Measurements from ENCODE around the gene EIF4B.

The EIF4B gene, protein sequence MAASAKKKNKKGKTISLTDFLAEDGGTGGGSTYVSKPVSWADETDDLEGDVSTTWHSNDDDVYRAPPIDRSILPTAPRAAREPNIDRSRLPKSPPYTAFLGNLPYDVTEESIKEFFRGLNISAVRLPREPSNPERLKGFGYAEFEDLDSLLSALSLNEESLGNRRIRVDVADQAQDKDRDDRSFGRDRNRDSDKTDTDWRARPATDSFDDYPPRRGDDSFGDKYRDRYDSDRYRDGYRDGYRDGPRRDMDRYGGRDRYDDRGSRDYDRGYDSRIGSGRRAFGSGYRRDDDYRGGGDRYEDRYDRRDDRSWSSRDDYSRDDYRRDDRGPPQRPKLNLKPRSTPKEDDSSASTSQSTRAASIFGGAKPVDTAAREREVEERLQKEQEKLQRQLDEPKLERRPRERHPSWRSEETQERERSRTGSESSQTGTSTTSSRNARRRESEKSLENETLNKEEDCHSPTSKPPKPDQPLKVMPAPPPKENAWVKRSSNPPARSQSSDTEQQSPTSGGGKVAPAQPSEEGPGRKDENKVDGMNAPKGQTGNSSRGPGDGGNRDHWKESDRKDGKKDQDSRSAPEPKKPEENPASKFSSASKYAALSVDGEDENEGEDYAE

DNA sequence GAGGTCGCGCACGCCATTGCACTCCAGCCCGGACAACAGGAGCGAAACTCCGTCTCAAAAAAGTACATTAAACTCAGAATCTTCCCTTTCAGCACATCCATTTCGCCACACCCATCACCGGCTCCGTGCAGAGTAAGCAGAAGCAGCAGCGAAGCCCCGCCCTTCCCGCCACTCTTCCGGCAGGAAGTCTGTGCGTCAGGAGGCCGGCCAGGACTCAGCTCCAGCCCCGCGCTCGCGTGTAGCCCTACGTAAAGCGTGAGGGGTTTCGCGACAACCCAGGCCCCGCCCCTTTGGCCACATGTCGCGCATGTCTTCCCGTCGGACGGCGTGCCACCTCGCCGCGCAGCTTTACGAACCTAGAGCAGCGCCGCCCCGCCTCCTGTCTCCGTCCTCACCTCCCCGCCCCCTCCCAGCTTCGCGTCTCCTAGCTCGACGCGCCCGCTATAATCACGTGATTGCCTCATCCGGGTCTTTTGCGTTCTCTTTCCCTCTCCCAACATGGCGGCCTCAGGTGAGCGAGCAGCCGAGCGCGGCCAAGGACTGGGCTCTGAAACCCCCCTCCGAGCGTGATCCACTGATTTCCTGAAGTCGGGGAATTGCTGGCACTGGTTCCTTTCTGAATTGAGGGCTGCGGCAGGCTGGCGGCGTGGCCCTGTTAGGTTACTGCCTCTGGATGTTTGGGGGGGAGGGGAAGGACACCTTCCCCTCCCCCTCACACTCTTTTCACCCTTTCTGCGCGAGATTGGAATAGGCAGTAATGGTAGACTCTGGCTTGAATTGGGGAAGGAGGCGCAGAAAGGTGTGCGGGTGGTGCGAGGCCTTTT, at the start of gene EIF4B:
EIF4B (plus strand) TSS at position 471 of the 824 bp plus-strand sequence; CDS start at position 499, 28 bp downstream.
- Histone ChIP-seq H3K27ac (ENCODE audit: poor library complexity, severe bottlenecking) (peak within 1 kb of the TSS; percentile 91), H3K36me3 (ENCODE audit: low read depth) (peaks cover 38% of the 10 kb centered on the region), H3K4me1 (ENCODE audit: insufficient read depth, poor library complexity, severe bottlenecking) (peaks cover 29% of the 10 kb centered on the region), H3K27me3 (ENCODE audit: insufficient read depth, poor library complexity, severe bottlenecking) (no peaks in the 10 kb centered on the region), H3K4me3 (ENCODE audit: severe bottlenecking) (peak within 1 kb of the TSS; percentile 71), H3K9me3 (ENCODE audit: severe bottlenecking) (no peaks in the 10 kb centered on the region)
- TF ChIP-seq, protein P1, sequence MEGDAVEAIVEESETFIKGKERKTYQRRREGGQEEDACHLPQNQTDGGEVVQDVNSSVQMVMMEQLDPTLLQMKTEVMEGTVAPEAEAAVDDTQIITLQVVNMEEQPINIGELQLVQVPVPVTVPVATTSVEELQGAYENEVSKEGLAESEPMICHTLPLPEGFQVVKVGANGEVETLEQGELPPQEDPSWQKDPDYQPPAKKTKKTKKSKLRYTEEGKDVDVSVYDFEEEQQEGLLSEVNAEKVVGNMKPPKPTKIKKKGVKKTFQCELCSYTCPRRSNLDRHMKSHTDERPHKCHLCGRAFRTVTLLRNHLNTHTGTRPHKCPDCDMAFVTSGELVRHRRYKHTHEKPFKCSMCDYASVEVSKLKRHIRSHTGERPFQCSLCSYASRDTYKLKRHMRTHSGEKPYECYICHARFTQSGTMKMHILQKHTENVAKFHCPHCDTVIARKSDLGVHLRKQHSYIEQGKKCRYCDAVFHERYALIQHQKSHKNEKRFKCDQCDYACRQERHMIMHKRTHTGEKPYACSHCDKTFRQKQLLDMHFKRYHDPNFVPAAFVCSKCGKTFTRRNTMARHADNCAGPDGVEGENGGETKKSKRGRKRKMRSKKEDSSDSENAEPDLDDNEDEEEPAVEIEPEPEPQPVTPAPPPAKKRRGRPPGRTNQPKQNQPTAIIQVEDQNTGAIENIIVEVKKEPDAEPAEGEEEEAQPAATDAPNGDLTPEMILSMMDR (IDR thresholded peaks at IDR 0.05; ENCODE audit: poor library complexity, severe bottlenecking) = no peak
- ATAC-seq (ENCODE audit: low read depth) (peak; percentile 95), DNase-seq (ENCODE audit: low spot score) (peak; percentile 100)

DNA sequence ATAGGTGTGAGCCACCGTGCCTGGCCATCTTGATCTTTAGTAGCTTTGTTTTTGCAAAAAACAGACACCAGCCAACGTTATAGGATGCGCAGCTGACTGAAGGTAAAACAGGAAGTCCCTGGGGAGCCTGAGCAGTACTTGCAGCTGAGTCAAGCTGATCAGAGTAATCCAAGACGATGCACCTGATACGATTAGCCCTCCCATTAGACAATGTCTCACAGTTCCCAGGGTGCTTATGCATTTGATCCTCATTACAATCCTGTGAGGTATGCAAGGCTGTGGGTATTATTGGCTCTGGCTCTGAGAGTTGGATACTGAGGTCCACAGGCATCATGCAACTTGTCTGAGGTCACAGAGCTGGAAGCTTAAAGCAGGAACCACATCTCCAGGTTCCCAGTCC, 49.3 kb upstream of the EIF4B start:
- Histone ChIP-seq H3K4me3 (ENCODE audit: severe bottlenecking) (no peak overlapping the region), H3K4me1 (ENCODE audit: insufficient read depth, poor library complexity, severe bottlenecking) (no peaks in the 10 kb centered on the region), H3K9me3 (ENCODE audit: severe bottlenecking) (no peaks in the 10 kb centered on the region), H3K27me3 (ENCODE audit: insufficient read depth, poor library complexity, severe bottlenecking) (no peaks in the 10 kb centered on the region), H3K27ac (ENCODE audit: poor library complexity, severe bottlenecking) (no peak overlapping the region), H3K36me3 (ENCODE audit: low read depth) (peaks cover 15% of the 10 kb centered on the region)
- DNase-seq (ENCODE audit: low spot score) (no peak), ATAC-seq (ENCODE audit: low read depth) (peak; percentile 56; the same call in 2 of the 3 replicates)
- TF ChIP-seq, protein P1 (IDR thresholded peaks at IDR 0.05; ENCODE audit: poor library complexity, severe bottlenecking) = no peak

DNA sequence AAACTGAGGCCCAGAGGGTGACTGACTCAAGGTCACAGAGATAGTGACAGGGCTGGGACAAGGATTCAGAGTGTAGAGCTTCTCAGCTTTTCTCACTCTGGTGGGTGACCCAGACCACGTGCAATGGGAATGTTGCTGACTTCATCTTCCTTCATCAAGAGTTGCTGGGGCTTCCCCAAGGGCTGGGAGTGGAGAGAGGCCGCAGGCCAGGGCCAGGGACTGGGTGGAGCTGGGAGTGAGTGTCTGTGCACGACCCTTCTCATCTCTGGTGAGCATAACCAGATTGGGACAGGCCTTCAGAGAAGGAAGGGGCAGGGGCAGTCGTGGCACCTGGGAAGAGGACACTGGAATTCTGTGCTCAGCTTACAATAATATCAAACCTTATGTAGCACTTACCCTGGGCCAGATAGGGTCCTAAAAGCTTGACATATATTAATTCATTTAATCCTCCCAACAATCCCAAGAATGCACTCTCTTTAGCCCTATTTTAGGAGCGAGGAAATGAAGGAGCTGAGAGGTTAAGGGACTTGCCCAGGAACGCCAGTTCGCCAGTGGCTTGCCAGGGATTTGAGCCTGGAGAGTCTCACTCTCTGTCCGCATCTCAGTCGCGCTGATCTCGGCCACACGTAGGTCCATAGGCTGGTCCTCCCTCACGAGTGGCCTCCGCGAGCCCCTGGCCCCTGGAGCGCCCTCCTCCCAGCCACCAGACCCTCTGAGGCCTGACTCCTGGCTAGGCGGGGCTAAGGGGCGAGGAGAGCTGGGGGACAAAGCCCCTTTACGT, 41.5 kb upstream of the EIF4B start:
- Histone ChIP-seq H3K4me1 (ENCODE audit: insufficient read depth, poor library complexity, severe bottlenecking) (peaks cover 2% of the 10 kb centered on the region), H3K9me3 (ENCODE audit: severe bottlenecking) (no peaks in the 10 kb centered on the region), H3K4me3 (ENCODE audit: severe bottlenecking) (no peak overlapping the region), H3K27me3 (ENCODE audit: insufficient read depth, poor library complexity, severe bottlenecking) (no peaks in the 10 kb centered on the region), H3K27ac (ENCODE audit: poor library complexity, severe bottlenecking) (no peak overlapping the region), H3K36me3 (ENCODE audit: low read depth) (no peaks in the 10 kb centered on the region)
- DNase-seq (ENCODE audit: low spot score) (no peak), ATAC-seq (ENCODE audit: low read depth) (no peak)
- TF ChIP-seq, protein P1 (IDR thresholded peaks at IDR 0.05; ENCODE audit: poor library complexity, severe bottlenecking) = no peak

DNA sequence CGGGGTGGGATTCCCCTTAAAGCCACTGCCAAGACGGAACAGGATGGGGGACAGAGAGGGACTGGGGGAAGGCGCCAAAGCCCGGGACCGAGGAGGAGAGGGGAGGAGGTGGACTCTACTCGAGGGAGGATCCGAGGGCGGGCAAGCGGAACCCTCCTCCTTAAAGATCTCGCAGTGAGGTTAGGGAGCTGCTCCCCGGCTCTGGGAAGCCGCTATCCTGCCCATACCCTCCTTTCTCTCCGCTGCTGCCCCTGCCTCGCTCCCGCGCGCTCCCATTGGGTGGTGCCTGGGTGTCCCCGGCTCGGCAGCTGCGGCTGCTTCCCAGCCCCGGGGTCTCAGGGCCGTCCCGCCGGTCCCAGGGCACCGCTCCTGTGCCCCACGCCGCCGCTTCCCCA, 40.9 kb upstream of the EIF4B start:
- Histone ChIP-seq H3K4me3 (ENCODE audit: severe bottlenecking) (peak overlapping the region; percentile 18), H3K27me3 (ENCODE audit: insufficient read depth, poor library complexity, severe bottlenecking) (no peaks in the 10 kb centered on the region), H3K36me3 (ENCODE audit: low read depth) (no peaks in the 10 kb centered on the region), H3K4me1 (ENCODE audit: insufficient read depth, poor library complexity, severe bottlenecking) (peaks cover 6% of the 10 kb centered on the region), H3K9me3 (ENCODE audit: severe bottlenecking) (no peaks in the 10 kb centered on the region), H3K27ac (ENCODE audit: poor library complexity, severe bottlenecking) (no peak overlapping the region)
- ATAC-seq (ENCODE audit: low read depth) = peak; percentile 50; the same call in 2 of the 3 replicates
- DNase-seq (ENCODE audit: low spot score) = no peak
- TF ChIP-seq, protein P1 (IDR thresholded peaks at IDR 0.05; ENCODE audit: poor library complexity, severe bottlenecking) = no peak

All from RWPE2 (cell line).